AG04449 (cell line): ENCODE measurements around the gene TRPV3.

Experiments
- CTCF ChIA-PET: fragments of 350-600 bp; formaldehyde crosslinking; extraction: SDS; loops from one replicate; lab custom pipeline; 2021; ENCODE audit warnings: antibody characterized with exemption; lab: Yijun Ruan, JAX
- POLR2A ChIA-PET: fragments of 400-600, 350-600 bp; formaldehyde crosslinking; extraction: SDS; loops from one replicate; lab custom pipeline; 2020; ENCODE audit warnings: antibody characterized with exemption, inconsistent platforms; lab: Yijun Ruan, JAX
- DNase-seq: peaks from one replicate; pipeline ENCODE4 v3.0.0-alpha.2; 2010; ENCODE audit warnings: low read depth, low spot score
- H3K4me3 ChIP-seq: 2 replicates; pipeline ENCODE4 v1.5.1; 2011; ENCODE audit warnings: low read depth, mild to moderate bottlenecking, control low read depth, low read length
- TF ChIP-seq, protein P1 (sequence below): IDR thresholded peaks from one replicate; pipeline ENCODE4 v1.5.1; 2011; ENCODE audit warnings: mild to moderate bottlenecking, moderate library complexity, low read length, control low read depth, inconsistent platforms; ENCODE audit not compliant: insufficient read depth; ENCODE audit errors: missing control alignments

The TRPV3 gene

DNA sequence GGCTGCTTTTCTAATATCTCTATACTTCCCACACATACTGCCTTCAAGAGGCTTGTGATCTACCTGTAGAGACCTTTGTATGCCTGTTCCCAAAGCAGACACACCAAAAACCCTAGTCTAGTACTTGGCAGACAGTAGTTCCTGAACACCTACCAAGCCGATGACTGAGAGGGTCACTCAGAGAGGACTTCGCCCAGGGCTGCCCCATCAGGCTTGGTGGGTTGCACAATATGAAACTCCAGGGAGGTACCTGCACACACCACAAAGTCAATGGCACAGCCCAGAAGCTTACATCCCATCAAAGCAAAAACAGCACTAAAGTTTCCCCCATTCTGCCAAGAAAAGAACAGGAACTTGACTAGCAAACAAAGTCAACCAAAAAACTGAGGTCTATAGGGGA lies 51.6 kb downstream of the TRPV3 start:
- TF ChIP-seq, protein P1, sequence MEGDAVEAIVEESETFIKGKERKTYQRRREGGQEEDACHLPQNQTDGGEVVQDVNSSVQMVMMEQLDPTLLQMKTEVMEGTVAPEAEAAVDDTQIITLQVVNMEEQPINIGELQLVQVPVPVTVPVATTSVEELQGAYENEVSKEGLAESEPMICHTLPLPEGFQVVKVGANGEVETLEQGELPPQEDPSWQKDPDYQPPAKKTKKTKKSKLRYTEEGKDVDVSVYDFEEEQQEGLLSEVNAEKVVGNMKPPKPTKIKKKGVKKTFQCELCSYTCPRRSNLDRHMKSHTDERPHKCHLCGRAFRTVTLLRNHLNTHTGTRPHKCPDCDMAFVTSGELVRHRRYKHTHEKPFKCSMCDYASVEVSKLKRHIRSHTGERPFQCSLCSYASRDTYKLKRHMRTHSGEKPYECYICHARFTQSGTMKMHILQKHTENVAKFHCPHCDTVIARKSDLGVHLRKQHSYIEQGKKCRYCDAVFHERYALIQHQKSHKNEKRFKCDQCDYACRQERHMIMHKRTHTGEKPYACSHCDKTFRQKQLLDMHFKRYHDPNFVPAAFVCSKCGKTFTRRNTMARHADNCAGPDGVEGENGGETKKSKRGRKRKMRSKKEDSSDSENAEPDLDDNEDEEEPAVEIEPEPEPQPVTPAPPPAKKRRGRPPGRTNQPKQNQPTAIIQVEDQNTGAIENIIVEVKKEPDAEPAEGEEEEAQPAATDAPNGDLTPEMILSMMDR = no peak
- ChIA-PET POLR2A (no interaction called here), CTCF (no interaction called here)
- no peak overlapping the region for H3K4me3 ChIP-seq
- no peak for DNase-seq

DNA sequence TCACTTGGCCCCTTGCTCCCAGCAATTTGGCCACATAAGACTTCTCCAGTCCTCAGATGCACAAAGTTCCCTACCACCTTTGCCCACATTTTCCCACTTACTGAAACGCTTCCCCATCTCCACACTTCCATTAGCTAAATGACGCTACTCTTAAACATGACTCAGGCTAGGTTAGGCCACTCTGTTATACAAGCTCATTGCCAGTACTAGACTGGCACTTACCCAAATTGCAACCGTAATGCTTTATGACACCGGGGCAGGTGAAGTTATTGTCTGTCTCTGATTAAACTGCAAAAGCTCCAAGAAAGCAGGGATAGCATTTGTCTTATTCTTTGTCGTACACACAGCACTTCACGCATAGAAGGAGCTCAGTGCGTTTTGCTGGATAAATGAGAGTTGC lies 52.6 kb downstream of the TRPV3 start:
- no peak for DNase-seq
- TF ChIP-seq, protein P1 = no peak
- ChIA-PET POLR2A (no interaction called here), CTCF (no interaction called here)
- no peak overlapping the region for H3K4me3 ChIP-seq

DNA sequence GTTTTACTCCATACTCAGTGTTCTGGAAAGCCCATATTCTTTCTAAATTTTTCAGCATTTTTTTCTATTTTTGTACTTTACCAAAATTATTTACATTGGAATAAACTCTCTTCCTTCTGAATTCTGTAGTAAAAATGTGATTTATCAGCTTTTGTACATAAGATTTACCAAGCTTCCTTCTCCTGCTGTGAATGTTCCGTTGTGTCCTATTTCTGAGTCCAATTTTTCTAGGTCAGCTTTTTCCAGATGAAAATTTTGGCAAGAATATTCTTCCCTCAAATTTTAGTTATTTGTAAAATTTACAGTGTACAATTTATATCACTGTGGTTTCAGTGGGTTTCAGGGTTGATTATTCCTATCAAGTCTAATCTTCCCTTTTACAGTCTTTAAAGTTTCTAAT lies 54.3 kb downstream of the TRPV3 start:
- ChIA-PET CTCF (no interaction called here), POLR2A (no interaction called here)

DNA sequence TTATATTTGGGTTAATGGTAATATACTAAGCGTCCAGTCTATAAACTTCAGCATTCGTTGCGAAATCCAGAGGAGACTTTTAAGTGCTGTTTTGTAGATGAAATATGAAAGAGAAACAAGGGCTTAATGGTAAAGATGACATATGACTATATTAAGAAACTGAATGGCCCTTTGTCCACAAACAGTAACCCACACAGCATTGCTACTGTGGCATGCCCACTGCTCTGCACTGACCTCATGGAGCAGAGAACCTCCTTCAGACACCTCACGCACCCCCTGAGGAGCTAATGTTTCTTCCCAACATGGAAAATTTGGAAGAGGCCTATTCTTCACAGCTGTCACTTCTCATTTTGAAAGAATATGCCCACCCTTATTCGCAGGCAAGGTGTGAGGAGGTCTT lies 55.1 kb downstream of the TRPV3 start:
- H3K4me3 ChIP-seq = no peak overlapping the region
- POLR2A ChIA-PET = no interaction called here
- no peak for DNase-seq
- CTCF ChIA-PET = no interaction called here
- TF ChIP-seq, protein P1 = no peak

More for the DNA sequence above, 54.3 kb downstream of the TRPV3 start:
- DNase-seq = no peak
- no peak overlapping the region for H3K4me3 ChIP-seq
- TF ChIP-seq, protein P1 = no peak

DNA sequence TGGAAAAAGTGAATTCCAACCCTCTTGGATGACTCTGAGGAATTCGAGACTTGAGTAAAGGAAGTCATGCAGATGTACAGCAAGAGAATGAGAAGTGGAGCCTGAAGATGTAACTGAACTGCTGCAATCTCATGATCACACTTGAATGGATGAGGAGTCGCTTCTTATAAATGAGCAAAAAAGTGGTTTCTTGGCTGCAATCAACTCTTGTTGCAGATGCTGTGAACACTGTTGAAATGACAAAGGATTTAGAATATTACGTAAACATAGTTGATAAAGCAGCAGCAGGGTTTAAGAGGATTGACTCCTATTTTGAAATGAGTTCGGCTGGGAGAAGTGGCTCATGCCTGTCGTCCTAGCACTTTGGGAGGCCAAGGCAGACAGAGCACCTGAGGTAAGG lies 56.3 kb downstream of the TRPV3 start:
- CTCF ChIA-PET = no interaction called here
- DNase-seq = no peak
- TF ChIP-seq, protein P1 = no peak
- POLR2A ChIA-PET = no interaction called here
- no peak overlapping the region for H3K4me3 ChIP-seq

DNA sequence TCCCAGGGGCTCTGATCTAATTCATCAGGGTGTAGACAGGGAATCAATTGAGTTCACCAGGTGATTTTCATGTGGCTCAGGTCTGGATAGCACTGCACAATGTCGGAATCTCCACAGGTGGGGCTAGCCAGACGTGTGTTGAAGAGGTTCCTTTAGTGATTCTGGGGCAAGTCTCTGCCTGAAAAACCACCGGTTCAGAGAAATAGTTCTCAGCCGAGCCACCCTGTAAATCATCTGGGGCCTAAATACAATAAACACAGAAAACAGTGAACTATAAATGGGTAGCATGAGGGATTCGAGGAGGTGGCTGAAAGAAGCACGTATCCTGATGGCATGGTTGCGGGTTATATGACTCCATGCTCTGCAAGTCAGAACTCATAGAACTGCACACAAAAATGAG lies 60.5 kb downstream of the TRPV3 start:
- CTCF ChIA-PET = no interaction called here
- TF ChIP-seq, protein P1 = no peak
- no peak overlapping the region for H3K4me3 ChIP-seq
- DNase-seq = no peak
- POLR2A ChIA-PET = no interaction called here
